HTR-8/SVneo (cell line): Measurements from ENCODE around the gene TBC1D10B.
"Not testable (repeated sequence)": the region's sequence is repeated elsewhere in the genome, so short reads cannot be mapped to it uniquely, and the experiment has no call there.

ENCODE experiments used
- DNase-seq: peaks from one replicate; pipeline ENCODE4 v3.0.0; 2011; ENCODE audit warnings: low spot score, mixed read lengths; ENCODE audit not compliant: insufficient read length
- FAIRE-seq: peaks from 2 replicates; lab custom pipeline; 2011; peaks lifted over from hg19 to GRCh38; lab: Jason Lieb, UNC

Gene TBC1D10B

DNA sequence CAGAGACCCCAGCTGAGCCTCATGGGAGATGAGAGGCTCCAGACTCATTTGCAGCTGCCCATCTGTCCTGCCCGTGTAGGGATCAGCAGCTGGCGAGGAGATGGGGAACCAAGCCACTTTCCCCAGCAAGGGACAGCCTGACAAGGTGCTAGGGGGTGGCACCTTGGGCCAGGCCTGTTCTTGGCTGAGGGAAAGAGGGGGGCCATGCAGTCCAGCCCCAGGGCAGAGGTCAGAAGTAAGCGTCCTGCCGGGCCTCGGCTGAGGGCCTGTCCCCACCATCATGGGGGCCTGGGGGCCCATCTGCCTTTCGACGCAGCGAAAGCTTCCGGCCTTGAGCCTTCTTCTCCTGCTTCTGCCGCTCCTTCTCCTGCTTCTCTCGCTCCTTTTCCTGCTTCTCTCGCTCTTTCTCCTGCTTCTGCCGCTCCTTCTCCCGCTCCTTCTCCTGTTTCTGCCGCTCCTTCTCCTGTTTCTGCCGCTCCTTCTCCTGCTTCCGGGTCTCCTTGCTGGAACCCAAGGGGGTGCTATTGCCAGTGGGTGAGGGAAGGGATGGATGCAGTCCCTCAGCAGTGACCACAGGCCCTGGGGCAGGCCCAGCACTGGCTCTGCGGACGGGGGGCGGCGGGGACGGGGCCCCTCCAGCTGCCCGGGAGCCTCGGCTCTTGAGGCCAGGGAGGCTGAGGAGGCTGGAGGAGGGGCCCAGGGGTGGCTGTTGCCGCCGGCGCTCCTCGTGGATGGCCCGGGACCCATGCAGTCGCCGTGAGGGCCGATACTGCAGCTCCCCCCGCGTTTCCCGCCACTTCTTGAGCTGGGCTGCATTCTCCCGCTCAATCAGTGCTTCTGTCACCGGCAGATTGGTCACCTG is 12.3 kb downstream of the TBC1D10B start:
- FAIRE-seq (no peak), DNase-seq (no peak)

DNA sequence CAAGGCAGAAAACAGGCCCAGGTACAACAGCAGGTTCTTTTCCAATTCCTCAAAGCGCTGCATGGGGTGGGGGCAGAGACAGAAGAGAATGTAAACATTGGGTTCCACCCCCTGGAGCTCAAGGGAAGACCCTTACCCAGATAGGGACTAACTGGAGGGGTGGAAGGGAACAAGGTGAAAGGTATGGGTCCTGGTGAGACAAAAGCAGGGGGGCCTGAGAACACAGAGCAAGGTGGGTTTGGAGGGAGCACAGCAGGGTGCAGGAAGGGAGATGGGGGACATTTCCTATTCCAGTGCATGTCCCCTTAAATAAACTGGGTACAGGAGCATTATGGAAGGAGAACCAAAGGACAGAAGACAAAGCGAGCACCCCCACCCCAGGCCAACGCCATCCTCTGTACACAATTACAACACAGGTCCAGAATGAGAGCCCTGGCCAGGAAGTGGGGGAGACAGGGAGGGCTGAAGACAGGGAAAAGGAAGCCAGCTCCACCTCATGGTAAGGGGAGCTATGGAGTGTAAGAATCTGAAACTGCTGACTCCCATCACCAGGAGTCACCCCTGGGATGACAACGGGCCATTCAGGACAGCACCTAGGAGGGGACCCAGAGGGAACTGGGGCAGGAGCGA is 13.1 kb downstream of the TBC1D10B start:
- no peak for DNase-seq
- FAIRE-seq: no peak

DNA sequence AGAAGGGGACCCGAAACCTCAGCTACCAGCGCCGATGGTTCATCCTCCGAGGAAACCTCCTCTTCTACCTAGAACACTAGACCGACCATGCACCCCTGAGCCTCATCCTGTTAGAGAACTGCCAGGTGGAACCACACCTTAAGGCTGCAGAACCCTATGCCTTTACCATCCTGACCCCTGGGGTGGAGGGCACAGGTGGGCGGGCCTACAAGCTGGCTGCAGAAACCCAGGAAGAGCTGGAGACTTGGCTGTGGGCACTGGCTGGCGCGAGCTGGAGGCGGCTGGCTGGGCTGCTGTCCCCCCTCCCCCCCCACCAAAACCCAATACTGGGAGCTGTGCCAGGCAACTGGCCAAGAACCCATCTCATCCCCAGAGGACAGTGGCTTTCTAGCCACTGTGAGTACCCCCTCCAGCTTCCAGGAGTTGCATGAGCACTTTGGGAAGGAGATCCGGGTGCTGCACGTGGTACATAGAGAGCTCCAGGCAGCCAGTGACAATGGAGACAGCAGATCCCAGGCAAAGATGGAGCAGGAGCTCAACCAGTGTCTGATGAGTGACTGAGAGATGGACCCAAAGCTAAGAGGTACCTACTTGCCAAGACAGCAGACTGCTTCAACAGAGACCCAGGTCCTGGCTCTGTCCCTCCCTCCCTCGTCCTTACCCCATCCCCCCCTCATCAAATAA is 13.8 kb downstream of the TBC1D10B start:
- FAIRE-seq (no peak), DNase-seq (no peak)

DNA sequence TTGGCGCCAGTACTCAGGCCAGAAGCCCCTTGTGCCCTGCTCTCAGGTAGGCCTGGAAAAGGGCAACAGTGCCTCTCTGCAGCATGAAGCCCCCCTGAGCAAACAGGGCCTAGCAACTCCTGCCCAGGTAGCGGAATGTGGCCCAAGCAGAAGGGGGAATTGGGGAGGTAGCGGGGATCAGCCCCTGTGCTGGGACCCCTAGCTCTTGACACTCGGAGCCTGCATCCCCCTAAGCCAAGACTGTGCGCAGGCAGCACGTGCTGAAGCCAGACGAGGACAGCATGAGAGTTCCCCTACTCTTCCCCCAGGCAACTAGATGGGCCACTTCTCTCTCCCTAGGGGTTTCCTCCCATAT is 14.4 kb downstream of the TBC1D10B start:
- DNase-seq (no peak), FAIRE-seq (no peak)

DNA sequence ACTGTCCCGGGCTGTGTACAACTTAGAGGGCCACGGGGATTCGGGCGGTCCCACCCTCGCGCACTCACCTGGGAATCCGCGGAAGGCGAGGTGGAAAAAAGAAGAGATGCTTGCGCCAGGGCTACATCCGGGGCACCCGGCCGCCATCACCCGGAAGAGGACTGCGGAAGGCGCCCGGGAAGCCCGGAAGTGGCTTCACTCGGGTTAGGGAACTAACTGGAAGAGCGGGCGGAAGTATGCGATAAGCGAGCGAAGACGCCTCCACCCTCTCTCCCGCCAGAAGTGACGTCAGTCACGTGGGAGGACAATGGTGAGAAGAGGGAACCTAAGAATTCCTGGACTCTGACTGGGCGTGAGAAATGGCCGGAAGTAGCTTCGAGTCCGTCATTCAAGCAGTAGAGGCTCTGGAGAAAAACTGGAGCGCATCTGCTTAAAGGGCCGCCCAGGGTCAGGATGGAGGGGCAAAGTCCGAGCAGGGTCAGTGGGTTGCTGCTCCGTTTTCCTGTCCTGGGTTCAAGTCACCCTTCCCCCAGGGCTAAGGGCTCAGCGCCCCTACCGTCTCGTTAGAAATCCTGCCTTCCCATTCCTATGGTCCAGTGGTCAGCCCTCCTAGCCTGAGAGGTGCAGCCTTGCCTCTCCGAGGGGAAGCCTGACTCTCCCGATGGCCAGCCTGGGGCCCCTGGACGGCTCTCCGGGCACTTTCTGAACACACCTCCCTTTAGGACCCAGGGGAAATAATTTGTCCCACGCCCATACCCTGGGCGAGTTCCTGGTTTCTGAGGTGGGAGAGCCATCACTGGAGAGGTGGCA is 14.9 kb downstream of the TBC1D10B start, which contains the start of gene CD2BP2:
Gene CD2BP2 (minus strand): TSS at position 165 of the 810 bp plus-strand sequence. CDS start 627 bp downstream, outside the sequence.
- peak; percentile 86 for FAIRE-seq
- DNase-seq: peak; percentile 97

DNA sequence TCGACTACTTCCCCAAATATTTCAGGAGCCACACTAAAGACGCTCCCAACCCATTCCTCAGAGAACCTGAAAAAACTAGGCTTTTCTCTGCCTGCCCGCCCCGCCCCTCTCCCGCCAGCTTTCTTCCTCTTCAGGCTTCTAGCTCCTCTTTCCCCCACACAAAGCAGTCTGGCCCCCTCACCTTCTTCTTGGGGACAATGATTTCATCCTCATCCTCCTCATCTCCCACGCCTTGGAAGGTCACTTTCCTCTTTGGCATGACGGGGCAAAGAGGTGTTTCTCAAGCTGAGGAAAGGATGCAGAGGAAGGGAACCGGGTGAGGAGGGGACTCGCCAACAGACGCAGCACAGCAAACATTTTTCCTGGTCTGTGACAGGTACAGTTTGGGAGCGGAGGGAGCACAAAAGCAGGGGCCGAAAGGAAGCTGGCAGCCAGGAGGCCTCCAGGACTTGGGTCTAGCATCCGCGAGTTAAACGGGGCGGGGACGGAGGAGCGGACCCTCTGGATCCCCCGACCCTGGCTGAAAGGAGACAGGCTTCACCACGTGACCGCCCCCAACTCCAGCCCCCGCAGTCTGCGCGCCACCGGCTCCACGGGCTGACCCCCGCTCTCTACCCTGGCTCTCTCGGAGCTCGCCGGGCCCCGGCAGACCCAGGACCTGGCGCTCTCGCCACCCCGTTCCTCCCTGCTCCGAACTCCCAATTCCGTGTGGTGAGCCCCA is 15.7 kb downstream of the TBC1D10B start:
- FAIRE-seq (no peak), DNase-seq (no peak)

DNA sequence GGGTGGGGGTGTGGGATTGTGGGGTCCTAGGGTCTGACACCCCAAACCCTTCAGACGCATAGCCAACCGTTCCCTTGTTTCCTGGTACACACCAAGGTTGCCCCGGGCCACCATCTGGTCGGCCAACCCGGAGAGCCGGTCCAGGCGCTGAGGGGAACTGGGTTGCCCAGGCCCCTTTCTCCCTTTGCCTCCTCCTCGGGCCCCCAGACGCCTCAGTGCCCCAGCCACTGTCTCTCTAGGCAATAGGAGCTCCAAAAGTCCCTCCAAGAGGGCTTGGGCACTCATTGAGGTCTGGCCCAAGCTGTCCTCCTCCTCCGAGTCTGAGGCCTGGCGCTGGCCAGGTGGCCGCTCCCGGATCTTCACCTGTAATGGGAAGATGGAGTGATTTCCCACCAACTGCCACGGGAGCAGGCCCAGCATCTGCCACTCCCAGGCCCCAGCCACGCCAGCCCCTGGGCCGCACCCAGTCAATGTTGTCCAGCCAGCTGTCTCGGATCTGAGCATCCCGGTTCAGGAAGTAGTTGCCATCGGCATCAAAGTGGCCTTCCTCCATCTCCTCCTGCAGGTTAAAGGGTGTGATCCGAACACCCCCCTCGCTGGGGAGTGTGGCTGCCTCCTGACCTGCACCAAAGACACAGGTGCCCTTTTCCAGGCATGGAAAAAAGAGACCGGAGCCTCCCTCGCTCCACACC is 16.7 kb downstream of the TBC1D10B start:
- DNase-seq (no peak), FAIRE-seq (no peak)

DNA sequence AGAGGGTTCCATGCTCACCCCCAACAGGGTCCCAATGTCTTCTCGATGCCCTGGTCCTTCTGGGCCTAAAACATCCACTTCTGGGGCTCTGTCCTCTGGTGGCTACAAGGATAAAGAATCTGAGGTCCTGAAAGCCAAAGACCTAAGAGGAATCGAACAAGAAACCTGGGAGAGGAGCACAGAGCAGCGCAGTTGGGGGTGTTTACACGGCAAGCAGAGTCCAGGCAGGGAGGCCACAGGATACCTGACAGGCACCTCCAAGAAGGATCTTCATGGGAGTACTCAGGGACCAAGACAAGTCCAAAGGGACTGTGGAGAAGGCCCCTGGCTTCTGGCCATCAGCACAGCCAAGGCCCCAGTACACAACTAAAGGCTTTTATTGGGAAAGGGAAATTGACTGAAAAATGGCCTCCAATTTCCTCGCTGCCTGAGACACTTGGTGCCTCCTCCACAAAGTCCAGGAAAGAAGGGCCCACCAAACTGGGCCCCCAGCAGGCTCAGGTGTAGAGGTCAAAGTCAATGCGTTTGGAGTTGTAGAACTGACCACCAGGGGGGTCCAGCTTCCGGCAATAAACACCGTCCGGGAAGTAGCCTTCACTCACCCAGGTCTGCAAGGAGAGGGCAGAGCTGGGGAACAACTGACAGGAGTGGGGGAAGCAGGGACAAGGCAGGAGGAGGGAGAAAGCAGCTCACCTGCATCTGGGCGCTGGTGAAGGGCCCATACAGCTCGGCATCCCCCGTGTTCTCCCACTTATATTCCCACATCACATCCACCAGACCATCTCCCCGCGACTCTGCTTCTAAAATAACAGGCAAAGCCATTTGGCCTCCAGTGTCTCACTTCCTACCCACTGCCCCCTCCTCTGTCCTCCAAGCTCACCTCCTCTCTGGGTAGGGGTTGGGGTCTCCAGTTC is 17.5 kb downstream of the TBC1D10B start:
- DNase-seq (no peak), FAIRE-seq (no peak)

DNA sequence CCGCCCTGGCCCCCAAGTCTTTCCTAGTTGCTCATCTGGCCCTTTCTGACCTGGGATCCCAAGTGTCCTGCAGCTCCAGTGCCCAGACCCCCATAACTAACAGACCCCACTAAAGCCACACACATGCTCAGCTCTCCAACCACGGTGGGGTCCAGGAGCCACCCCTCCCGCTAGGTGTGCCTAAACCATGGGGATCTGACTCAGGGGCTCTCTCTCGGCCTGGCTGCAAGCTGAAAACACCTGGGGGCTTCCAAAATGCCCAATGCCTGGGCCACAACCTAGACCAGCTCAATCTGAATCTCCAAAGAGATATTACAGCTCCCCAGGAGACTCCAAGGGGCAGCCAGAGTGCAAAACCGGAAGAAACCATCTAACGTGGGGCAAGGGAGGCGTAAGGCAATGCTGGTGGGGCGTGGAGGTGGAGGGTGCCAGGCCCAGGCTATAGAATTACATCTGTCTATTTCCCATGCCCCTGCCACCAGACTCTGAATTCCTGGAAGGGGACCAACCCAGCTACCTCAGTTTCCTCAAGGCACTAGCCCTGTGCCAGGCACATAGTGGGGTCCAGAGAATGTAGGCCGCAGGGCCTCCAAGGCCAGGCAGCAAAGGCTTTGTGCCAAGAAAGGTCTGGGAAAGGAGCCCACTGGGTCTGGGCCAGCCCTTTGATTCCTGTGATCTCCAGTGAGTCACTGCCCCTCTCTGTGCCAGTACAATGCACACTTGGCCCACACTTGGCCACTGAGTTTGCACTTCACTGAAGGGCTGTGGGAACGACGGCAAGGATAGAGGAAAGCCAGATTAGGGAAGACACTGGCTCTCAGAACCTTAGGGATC is 18.5 kb downstream of the TBC1D10B start:
- DNase-seq (no peak), FAIRE-seq (no peak)

DNA sequence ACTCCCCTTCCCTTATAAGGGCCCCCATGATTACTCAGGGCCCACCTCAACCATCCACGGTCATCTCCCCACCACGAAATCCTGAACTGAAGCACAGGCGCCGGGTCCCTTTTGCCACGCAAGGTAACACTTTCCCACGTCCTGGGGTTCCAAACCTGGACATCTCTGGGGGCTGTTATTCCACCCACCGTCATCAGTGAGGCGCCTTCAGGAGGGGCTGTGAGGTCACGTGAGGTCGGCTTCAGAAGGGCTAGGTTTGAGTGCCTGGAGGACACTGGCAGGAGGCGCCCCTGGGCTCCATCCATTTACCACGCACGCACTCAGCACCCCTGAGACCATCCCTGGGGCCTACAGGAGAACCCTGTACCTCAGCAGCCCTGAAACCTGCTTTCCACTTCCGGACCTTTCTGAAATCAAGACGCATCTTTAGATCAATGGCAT is 19.3 kb downstream of the TBC1D10B start:
- DNase-seq (no peak), FAIRE-seq (no peak)

DNA sequence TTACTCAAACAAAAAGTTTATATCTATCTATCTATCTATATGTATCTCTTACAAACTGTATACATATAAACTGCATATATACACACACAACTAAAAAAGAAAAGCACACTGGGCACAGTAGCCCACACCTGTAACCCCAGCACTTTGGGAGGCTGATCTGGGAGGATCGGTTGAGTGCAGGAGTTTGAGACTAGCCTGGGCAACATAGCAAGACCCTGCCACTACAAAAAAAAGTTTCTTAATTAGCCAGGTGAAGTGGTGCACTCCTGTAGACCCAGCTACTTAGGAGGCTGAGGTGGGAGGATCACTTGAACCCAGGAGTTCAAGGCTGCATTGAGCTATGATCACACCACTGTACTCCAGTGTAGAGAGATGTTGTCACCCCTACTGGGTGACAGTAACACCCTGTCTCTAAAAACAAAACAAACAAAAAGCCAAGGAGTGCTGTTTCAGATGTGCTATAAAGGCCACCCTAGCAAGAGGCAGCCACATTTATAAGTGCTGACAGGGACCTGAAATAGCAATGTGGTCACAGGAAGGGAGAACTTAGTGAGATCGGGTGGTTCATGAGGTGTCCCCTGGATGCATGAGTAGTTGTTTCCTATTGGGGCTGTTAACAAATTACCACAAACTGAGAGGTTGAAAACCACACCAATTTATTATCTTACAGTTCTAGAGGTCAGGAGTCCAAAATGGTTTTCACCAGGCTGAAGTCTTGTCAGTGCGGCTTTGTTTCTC is 20.0 kb downstream of the TBC1D10B start:
- DNase-seq (no peak), FAIRE-seq (no peak)

DNA sequence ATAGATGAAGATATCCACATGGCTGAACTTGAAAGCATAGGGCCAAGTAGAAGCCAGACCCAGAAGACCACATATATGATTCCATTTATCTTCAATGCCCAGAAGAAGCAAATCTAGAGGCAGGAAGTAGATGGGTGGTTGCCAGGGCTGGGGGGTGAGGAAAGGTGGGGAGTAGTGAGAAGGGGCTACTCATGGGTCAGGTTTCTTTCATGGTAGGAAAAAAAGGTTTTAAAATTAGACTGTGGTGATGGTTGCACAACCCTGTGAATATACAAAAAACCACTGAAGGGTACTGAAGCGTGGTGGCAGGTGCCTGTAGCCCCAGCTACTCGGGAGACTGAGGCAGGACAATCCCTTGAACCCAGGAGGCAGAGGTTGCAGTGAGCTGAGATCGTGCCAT is 20.6 kb downstream of the TBC1D10B start:
- DNase-seq (no peak), FAIRE-seq (no peak)

DNA sequence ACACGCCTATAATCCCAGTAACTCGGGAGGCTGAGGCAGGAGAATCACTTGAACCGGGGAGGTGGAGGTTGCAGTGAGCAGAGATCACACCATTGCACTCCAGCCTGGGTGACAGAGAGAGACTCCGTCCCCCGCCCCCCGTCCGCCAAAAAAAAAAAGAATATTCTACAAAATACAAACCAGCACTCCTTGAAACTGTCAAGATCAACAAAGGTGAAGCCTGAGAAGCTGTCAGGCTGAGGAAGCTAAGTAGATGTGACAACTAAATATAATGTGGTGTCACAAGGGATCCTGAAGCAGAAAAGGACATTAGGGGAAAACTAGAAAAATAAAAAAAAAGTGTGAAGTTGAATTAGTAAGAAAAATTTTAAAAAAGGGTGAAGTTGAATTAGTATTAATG is 21.4 kb downstream of the TBC1D10B start:
- FAIRE-seq (no peak), DNase-seq (no peak)

DNA sequence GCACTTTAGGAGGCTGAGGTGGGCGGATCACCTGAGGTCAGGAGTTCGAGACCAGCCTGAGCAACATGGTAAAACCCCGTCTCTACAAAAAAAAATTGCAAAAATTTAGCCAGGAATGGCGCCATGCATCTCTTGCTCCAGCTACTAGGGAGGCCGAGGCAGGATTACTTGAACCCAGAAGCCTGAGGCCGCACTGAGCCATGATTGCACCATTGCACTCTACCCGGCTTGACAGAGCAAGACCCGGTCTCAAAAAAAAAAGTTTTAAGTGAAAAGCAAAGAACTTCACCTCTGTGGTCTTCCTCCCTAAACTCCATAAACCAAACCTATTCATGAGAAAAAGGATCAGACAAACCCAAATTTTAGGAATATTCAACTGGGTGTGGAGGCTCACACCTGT is 22.2 kb downstream of the TBC1D10B start:
- DNase-seq (no peak), FAIRE-seq (no peak)

DNA sequence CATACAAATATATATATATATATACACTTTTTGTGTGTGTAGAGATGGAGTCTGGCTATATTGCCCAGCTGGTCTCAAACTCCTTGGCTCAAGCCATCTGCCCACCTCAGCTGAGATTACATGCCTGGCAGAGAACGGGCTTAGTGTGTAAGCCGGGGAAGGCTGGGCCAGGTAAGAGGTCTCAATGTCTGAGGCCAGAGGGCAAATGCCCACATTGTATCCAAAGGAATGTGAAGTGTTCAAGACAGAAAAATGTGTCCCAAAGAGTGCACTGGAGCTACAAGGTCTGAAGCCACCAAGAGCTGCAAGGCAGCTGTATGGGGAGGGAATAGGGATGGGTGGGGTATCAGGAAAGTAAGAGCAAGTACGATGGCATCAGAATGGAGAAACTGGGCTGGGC is 24.0 kb downstream of the TBC1D10B start:
- no peak for DNase-seq
- no peak for FAIRE-seq

DNA sequence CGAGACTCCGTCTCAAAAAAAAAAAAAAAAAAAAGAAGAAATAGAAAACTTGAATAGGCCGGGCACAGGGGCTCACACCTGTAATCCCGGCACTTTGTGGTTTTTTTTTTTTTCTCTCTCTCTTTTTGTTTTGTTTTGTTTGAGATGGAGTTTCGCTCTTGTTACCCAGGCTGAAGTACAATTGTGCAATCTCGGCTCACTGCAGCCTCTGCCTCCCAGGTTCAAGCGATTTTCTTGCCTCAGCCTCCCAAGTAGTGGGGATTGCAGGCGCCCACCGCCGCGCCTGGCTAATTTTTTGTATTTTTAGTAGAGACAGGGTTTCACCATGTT is 26.8 kb downstream of the TBC1D10B start:
- not testable (repeated sequence) for DNase-seq, FAIRE-seq
